Measurements from ENCODE around the gene PHLDB1.

GRCh38 chr11:118694771-118695170, 87.4 kb downstream of the PHLDB1 start:
- TF ChIP-seq KDM5A (IDR thresholded peaks at IDR 0.05; ENCODE audit: low read length), result no peak
- no peak for TF ChIP-seq POLR2A (IDR thresholded peaks at IDR 0.05; ENCODE audit: control extremely low read depth in 1 of 2, low read depth in 2 of 2, low read length in 2 of 2)

Measured in H1 (cell line).